NB4 (cell line): ENCODE results near the gene CCNL1.

Source experiments
- DNase-seq: peaks from one replicate; pipeline ENCODE4 v3.0.0; 2010; ENCODE audit warnings: low read depth
- H3K4me3 ChIP-seq: one replicate; pipeline ENCODE4 v1.5.1; 2011; ENCODE audit warnings: mild to moderate bottlenecking, low read depth, low read length, moderate library complexity
- MYC ChIP-seq: IDR thresholded peaks from 2 replicates; pipeline ENCODE4 v1.6.1; 2011; ENCODE audit warnings: low read depth, low read length
- POLR2A ChIP-seq: IDR thresholded peaks from 2 replicates; pipeline ENCODE4 v1.6.1; 2011; ENCODE audit warnings: mild to moderate bottlenecking; ENCODE audit not compliant: insufficient read length; ENCODE audit errors: extremely low read depth
- TF ChIP-seq, protein P1 (sequence below): IDR thresholded peaks from one replicate; pipeline ENCODE4 v1.5.1; 2012; ENCODE audit warnings: low read depth, low read length
- TF ChIP-seq, protein P2 (sequence below): IDR thresholded peaks from 2 replicates; pipeline ENCODE4 v1.6.1; 2011; ENCODE audit warnings: low read depth, low read length

CCNL1 gene

GRCh38 chr3:157136647-157137387 is 23.1 kb downstream of the CCNL1 start:
- H3K4me3 ChIP-seq: no peak overlapping the region
- DNase-seq: no peak
- TF ChIP-seq POLR2A (no peak), MYC (no peak)
- TF ChIP-seq, protein P1, sequence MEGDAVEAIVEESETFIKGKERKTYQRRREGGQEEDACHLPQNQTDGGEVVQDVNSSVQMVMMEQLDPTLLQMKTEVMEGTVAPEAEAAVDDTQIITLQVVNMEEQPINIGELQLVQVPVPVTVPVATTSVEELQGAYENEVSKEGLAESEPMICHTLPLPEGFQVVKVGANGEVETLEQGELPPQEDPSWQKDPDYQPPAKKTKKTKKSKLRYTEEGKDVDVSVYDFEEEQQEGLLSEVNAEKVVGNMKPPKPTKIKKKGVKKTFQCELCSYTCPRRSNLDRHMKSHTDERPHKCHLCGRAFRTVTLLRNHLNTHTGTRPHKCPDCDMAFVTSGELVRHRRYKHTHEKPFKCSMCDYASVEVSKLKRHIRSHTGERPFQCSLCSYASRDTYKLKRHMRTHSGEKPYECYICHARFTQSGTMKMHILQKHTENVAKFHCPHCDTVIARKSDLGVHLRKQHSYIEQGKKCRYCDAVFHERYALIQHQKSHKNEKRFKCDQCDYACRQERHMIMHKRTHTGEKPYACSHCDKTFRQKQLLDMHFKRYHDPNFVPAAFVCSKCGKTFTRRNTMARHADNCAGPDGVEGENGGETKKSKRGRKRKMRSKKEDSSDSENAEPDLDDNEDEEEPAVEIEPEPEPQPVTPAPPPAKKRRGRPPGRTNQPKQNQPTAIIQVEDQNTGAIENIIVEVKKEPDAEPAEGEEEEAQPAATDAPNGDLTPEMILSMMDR: no peak
- TF ChIP-seq, protein P2, sequence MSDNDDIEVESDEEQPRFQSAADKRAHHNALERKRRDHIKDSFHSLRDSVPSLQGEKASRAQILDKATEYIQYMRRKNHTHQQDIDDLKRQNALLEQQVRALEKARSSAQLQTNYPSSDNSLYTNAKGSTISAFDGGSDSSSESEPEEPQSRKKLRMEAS: no peak

- DNase-seq: no peak
- TF ChIP-seq MYC (no peak), POLR2A (no peak)
- TF ChIP-seq, protein P2: no peak
- TF ChIP-seq, protein P1: no peak
- H3K4me3 ChIP-seq: no peak overlapping the region
Measured at GRCh38 chr3:157135671-157136396, 24.1 kb downstream of the CCNL1 start.

- TF ChIP-seq, protein P1: no peak
- TF ChIP-seq MYC: no peak
- TF ChIP-seq POLR2A: no peak
- TF ChIP-seq, protein P2: no peak
- no peak overlapping the region for H3K4me3 ChIP-seq
- DNase-seq: no peak
Measured at GRCh38 chr3:157134620-157135191, 25.2 kb downstream of the CCNL1 start.

DNA sequence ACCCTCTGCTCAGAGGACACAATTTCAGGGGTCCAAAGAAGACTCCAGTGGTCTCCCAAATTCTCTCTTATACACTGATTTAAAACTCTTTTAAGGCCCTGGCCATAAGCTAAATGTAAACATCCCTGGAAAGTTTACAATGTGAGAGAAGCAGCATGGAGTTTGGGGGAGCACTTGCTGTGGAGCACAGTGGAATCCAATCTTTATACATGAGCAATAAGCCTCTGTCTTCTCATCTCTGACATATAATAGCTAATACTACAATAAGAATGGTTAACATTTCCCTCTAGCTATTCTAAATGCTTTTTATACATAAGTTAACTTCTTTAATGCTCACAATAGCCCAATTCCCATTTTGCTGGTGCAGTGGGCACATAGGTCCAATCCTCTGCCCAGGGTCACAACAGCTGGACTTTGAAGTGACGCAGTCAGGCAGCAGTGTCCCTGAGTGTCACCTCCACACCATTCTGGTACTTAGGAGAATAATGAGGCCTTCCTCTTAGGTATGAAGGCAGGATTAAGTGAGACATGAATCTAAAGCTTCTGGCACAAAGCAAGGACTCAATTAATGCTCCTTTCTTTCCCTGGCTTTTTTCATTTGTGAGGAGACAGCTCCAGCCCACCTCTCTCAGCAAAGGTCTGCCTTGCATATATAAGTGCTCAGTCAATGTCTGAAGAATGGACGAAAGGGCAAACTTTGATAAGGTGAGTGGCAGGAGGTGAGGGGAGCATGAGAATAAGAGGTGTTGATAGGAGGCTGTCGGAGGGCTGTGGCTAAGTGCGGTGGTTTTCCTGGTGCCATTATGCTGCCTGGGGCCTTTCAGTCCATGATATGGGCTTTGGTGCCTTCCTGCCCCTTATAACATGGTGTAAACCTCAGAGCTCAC is 26.3 kb downstream of the CCNL1 start:
- no peak for DNase-seq
- H3K4me3 ChIP-seq: no peak overlapping the region
- TF ChIP-seq, protein P2: no peak
- TF ChIP-seq MYC: no peak
- TF ChIP-seq, protein P1: no peak
- no peak for TF ChIP-seq POLR2A

DNA sequence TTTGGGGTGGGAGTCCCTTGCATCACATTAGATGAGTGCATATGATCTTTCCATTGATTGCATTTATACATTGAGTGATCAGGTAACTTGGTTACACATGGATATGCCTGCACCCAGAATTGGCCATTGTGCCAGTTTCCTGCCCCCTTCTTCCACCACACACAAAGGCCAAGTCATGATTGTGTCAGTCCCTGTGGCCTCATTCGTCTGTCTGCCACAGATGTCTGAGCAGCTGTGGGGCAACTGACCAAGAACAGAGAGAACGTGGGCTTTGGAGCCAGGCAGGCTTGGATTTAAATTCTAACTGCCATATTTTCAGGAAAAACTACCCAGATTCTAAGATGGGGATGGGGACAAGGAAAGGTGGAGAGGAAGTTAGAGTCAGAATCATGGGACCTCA is 27.0 kb downstream of the CCNL1 start:
- no peak for DNase-seq
- H3K4me3 ChIP-seq: no peak overlapping the region
- TF ChIP-seq POLR2A: no peak
- TF ChIP-seq, protein P2: no peak
- no peak for TF ChIP-seq MYC
- TF ChIP-seq, protein P1: no peak
